GM21447 (cell line): ENCODE data around the gene CHRDL2.
"Not testable (repeated sequence)": the region's sequence is repeated elsewhere in the genome, so short reads cannot be mapped to it uniquely, and the experiment has no call there.

Experiments used
- ATAC-seq: cut with Tn5 transposase; IDR thresholded peaks from one replicate; pipeline ENCODE4 v1.9.1; 2021; ENCODE audit not compliant: unreplicated experiment

Gene CHRDL2

DNA sequence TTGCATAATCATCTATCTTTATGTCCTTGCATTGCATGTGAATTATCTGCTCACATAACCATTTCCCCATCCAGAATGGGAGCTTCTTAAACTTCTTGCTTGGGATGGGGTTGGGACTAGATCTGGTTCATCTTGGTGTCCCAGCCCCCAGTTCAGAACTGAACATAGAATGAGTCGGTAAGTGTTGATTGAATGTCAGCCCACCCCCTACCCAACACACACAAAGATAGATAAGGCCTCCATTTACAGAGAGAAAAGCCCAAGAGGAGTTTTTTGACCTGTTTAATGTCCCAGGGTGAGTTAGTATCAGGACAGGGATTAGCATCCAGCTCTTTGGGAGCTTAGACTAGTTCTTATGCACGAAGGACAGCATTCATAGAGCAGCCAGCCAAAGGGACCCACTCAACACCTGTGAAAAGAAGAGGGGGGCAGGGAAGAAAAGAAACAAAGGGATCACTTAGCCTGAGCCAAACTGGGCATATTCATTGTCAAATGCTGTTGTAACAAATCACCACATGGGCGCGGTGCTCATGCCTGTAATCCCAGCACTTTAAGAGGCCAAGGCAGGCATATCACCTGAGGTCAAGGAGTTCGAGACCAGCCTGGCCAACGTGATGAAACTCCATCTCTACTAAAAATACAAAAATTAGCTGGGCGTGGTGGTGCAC lies 57.4 kb downstream of the CHRDL2 start:
- no peak for ATAC-seq

DNA sequence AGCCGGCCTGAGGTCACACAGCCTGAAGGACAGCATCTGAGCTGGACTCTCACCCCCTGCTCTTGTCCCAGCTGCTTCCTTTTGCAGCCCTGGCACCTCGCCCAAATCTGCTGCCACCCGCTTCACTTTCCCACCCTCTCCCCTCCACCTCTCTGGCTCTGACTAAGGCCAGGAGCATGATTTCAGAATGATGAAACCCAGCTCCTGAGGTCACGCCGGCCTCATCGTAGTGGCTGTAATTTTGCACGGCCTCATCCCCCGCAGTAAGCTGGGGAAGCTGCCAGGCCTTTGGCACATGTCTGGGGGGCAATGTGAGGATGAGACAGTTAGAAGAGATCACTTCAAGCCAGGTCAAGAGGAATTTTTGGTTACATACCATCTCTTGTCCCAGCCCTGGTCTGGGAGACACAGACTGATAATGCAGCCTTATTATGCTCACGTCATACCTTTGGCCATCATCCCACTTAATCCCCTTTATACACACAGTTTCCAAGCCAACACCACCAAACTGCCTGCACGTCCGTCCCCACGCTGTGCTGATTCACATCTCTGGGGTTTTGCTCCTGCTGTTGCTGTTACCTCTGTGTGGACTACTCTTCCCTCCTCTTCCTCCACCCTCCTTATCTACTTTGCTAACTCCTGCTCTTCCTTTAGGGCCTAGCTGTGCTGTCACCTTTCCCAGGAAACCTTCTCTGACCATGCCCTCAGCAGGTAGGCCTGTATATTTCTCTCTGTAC lies 58.1 kb downstream of the CHRDL2 start:
- ATAC-seq, result no peak

DNA sequence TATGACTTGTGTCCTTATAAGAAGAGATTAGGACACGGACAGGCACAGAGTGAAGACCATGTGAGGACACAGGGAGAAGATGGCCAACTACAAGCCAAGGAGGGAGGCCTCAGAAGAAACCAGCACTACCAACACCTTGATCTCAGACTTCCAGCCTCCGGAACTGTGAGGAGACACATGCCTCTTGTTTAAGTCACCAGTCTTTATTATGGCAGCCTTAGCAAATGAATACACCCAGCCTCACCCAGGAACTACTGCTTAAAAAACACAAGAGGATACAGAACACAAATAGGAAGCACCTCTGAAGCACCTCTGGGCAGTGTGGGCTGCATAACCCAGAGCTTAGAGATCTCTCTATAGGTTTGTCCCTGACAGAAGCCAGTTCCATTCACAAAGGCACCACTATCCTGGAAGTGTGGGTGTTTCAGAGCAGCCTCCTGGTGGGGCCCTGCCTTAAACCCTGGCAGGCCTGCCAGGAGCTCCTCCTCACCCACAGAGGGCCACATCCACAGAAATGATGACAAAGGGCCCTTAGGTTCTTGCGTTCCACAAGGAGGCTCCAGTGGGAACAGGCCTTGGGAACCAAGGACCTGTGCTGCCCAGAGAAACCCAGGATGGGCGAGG lies 58.8 kb downstream of the CHRDL2 start:
- no peak for ATAC-seq

GRCh38 chr11:74671520-74672196 lies 59.6 kb downstream of the CHRDL2 start:
- no peak for ATAC-seq

DNA sequence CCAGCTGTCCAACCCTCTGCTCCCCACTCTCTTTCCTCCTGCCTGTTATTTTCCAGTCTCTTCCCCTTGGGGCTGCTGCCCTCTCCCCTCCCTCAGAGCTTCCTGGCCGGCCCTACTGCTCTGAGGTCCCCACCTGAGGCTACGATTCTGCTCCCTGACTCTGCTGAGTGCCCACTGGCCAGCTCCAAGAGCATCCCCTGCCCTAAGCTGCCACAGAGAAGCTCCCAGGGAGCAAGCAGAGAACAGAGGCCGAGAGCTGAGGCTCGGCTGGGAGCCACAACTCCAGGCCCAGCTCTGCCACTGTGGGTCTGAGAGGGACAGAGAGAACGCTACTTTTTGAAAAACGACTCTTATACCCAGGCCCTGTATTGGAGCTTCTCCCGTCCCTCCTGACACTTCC lies 61.1 kb downstream of the CHRDL2 start:
- ATAC-seq, result no peak

DNA sequence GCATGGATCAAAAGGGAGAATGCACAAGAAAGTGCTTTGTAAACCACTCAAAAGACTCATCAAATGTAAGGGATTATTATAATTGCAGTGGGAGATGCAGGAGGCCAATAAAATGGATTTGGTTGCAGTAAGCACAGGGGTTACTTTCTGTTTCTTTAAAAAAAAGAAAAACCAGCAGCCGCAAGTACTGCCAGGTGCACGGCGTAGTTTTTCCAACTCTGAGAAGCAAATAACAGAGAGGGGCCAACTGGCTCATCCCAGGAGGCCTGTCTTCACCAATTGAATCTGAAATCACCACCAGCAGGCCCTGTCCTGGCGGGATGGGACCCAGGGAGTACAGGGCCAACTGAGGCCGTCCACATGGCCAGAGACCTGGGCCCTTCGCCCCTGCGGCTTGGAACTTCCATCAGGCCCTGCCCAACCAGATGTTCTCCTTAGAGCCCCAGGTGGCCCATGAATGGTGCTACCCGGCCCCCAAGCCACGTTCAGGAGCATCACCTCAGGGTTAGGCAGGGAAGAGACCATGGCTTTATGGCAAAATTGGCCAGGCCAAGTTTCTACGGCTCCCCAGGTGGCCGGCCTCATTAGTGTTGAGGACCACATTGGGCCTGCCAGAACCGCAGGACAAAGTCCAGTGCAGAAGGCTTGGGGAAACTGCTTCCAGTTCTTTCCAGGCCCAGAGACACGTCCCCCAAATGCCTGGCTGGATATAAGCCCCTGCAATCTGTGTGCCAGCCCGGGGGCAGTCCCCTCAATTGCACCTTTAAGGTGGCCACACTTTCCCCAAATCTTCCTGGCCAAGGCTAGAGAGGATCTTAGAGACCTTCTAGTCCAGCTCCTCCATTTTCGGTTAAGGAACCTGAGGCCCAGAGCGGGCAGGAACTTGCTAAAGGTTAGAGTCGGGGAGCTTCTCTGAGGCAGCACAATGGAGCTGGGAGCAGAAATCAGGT lies 61.7 kb downstream of the CHRDL2 start:
- no peak for ATAC-seq

DNA sequence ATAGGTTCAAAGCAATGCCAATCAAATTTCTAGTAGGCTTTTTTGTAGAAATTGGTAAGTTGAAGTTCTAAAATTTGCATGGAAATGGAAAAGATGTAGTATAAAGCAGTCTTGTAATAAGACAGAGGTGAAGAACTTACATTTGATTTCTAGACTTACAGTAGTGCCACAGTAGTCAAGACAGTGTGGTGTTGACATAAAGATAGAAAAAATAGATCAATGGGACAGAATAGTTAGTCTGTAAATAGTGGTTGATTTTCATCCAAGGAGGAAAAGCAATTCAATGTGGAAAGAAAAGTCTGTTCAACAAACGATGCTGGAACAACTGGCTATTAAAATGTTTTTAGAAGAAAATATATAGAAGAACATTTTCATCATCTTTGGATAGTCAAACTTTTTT lies 67.9 kb downstream of the CHRDL2 start:
- ATAC-seq, result no peak

DNA sequence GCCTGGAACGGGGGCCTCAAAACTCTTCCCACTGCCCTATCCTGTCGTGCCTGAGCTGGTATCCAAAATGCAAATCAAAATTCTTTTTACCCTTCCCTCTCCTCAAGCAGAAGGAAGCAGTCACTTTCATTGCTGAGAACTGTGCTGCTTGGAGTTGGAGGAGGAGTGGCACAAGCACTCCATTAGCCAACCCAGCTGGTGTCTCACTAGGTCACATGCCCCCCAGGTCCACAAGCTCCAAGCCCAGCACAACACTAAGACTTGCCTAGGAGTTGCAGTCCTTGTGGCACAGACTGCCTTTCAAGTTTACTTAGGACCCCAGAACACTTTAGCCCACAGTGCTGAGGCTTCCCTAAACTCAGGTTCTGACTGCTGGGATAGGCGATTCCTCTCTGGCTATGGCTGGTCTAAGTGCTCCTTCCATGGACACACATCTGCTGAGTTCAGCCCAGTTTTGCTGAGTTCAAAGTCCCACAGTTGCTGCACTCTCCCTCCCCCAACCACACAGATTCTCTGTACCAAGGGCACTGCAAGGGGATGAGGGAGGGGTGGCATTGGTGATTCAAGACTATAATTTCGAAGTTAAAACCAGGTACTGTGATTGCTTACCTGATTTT lies 68.6 kb downstream of the CHRDL2 start:
- no peak for ATAC-seq

DNA sequence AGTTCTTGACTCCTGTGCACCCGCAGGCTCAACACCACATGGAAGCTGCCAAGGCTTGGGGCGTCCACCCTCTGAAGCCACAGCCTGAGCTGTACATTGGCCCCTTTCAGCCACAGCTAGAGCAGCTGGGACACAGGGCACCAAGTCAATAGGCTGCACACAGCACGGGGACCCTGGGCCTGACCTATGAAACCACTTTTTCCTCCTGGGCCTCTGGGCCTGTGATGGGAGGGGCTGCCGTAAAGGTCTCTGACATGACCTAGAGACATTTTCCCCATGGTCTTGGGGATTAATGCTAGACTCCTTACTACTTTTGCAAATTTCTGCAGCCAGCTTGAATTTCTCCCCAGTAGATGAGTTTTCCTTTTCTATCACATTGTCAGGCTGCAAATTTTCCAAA lies 72.1 kb downstream of the CHRDL2 start:
- not testable (repeated sequence) for ATAC-seq

DNA sequence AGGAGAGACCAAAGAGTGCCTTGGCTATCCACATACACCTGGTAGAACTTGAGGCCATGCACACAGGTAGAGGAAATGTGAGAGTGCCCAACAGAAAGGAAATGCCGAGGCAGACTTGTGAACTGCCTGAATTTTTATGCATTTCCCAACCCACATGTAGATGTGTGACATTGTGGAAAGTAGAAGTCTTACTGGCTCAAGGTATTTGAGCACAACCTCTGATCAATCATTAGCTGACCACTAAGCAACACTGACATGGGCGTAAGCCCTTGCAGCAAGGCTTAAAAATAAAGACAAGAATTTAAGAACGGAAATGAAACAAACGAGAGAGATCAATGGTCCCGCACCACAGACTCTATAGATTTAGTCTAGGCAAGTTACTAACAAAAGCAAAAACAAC lies 76.2 kb downstream of the CHRDL2 start:
- no peak for ATAC-seq

DNA sequence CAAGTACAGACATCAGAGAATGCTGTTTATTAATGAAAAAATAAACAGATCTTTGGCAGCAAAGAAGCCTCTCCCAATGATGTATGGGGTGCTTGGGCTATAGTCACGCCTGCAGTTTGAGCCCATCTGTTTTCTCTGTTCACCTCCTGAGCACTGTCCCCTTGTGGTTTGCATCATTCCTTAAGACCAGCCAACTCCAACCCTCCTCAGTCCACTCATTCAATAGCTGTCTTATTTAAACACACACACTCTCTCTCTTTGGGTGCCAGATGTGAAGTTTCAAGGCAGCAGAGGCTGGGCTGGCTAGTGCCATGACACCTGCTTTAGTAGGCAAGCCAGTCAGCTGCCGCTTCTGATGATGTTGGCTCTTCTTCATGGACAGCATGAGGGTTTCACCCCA lies 80.7 kb downstream of the CHRDL2 start:
- ATAC-seq, result no peak

- ATAC-seq, result no peak
These were observed 82.3 kb downstream of the CHRDL2 start for GRCh38 chr11:74648894-74649293.

DNA sequence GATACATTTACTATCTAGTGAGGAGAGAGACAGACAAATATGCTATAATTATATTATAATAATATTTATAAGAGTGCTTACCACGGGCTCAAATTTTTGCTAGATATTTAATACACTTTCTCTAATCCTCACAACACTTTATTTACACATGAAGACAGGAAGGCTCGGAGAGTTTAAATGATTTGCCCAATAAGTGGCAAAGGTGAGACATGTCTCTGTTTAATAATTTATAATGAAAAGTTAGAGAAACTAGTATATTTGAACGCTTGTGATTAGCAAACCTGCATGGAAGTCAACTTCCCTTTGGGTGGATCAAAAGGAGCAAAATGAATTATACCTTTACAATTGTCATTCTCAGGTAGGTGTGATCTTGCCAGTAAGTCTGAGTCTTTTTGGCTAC lies 83.4 kb downstream of the CHRDL2 start:
- ATAC-seq, result no peak

- ATAC-seq, result no peak
These were observed 83.8 kb downstream of the CHRDL2 start for GRCh38 chr11:74647404-74647803.

DNA sequence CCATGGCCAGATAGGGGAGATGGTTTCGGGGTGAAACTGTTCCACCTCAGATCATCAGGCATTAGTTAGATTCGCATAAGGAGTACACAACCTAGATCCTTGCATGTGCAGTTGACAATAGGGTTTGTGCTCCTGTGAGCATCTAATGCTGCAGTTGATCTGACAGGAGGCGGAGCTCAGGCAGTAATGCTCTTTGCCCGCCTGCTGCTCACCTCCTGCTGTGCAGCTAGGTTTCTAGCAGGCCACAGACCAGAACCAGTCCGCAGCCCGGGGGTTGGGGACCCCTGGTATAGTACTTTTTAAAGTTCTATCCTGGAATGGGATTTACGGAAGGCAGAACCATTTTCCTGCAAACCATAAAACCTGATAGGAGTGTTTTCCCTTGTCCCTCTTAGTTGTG lies 84.3 kb downstream of the CHRDL2 start:
- no peak for ATAC-seq
